NB4 (cell line): ENCODE data around the gene ZMYND19.

Source experiments
- DNase-seq: peaks from one replicate; pipeline ENCODE4 v3.0.0; 2010; ENCODE audit warnings: low read depth
- H3K4me3 ChIP-seq: one replicate; pipeline ENCODE4 v1.5.1; 2011; ENCODE audit warnings: mild to moderate bottlenecking, low read depth, low read length, moderate library complexity
- CTCF ChIP-seq: IDR thresholded peaks from one replicate; pipeline ENCODE4 v1.5.1; 2012; ENCODE audit warnings: low read depth, low read length
- MAX ChIP-seq: IDR thresholded peaks from 2 replicates; pipeline ENCODE4 v1.6.1; 2011; ENCODE audit warnings: low read depth, low read length
- MYC ChIP-seq: IDR thresholded peaks from 2 replicates; pipeline ENCODE4 v1.6.1; 2011; ENCODE audit warnings: low read depth, low read length
- POLR2A ChIP-seq: IDR thresholded peaks from 2 replicates; pipeline ENCODE4 v1.6.1; 2011; ENCODE audit warnings: mild to moderate bottlenecking; ENCODE audit not compliant: insufficient read length; ENCODE audit errors: extremely low read depth

Gene ZMYND19

GRCh38 chr9:137620581-137620980 lies 30.3 kb upstream of the ZMYND19 start:
- no peak for DNase-seq
- no peak overlapping the region for H3K4me3 ChIP-seq
- TF ChIP-seq POLR2A (no peak), MYC (no peak), MAX (no peak), CTCF (no peak)

DNA sequence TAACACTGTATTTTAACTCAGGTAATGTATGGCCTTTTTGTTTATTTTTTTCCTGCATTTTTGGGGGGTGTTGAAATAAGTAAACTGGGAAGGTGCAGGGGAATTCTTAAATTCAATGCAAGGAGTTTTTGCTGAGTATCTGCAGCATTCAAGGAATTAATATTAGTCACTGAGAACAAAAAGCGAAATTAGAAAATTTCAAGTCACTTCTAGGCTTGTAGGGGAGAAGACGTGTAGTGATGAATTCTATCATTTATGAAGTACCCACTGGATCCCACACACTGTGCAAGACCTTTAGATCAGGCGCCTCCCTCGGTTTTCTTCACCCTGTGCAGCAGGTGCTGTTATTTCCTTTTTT lies 29.7 kb upstream of the ZMYND19 start:
- no peak for TF ChIP-seq POLR2A
- TF ChIP-seq CTCF, result no peak
- TF ChIP-seq MAX, result no peak
- TF ChIP-seq MYC, result no peak
- peak overlapping the region; percentile 93 for H3K4me3 ChIP-seq
- DNase-seq, result no peak

- H3K4me3 ChIP-seq, result peak overlapping the region; percentile 93
- peak; percentile 55 for DNase-seq
- TF ChIP-seq POLR2A (no peak), CTCF (no peak), MYC (no peak), MAX (no peak)
Measured at GRCh38 chr9:137619240-137620047, 29.1 kb upstream of the ZMYND19 start.

DNA sequence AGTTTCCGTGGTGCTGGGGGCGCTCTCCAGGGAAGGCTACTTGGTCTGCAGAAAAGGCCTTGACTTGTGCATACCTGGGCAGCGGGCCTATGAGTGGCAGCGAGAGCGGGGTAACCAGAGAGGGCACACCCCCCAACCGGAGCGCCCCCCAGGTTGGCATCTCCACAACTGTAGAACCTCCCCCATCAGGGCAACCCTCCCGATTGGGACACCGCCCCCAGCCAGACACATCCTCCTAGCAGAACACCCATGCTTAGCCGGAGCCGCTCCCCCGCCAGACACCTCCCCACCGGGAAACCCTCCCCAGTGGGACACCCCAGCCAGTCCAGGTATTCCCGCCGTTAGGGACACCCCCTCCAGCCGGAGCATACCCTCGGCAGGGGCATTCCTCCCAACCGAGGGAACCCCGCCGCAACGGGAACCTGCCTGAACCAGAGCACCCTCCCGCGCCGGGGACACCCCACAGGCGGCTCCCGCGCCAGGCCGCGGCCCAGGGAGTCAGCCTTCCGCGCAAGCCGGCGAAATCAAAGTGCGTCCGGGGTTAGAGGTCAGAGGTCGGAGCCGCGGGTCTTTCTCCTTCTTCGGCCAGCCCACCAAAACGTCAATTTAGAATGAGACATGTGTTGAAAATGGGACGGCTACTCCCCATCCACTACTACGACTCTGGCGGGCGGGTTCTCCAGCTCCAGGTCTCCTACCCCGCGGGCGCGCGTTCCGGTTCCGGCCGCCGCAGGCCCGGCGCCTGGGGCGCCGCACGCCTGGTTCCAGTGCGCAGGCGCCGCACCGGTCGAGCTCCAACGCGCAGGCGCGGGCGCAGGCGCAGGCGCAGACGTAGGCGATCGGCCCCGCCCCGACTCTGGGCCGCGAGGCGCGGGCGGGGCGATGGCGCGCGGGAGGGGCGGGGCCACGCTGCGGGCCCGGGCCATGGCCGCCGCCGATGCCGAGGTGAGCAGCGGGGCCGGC lies 28.1 kb upstream of the ZMYND19 start, which contains the start of gene EHMT1:
Gene EHMT1 (plus strand): TSS at position 901 of the 963 bp plus-strand sequence. CDS start 24 bp downstream, at position 925.
- TF ChIP-seq MYC (peak; percentile 58; the same call in 1 of the 2 replicates), CTCF (no peak), POLR2A (peak; percentile 88), MAX (no peak)
- peak; percentile 83 for DNase-seq
- H3K4me3 ChIP-seq, result peak within 1 kb of the TSS; percentile 93

GRCh38 chr9:137615387-137615871 lies 25.1 kb upstream of the ZMYND19 start:
- no peak for DNase-seq
- TF ChIP-seq POLR2A, result no peak
- H3K4me3 ChIP-seq, result no peak overlapping the region
